ENCODE measurements around the gene MINDY3.
"Not testable (repeated sequence)": the region's sequence is repeated elsewhere in the genome, so short reads cannot be mapped to it uniquely, and the experiment has no call there.

Gene MINDY3

GRCh38 chr10:15856328-15857015 lies 3.8 kb downstream of the MINDY3 start:
- no peak for DNase-seq (ENCODE audit: low read depth in 3 of 3)

GRCh38 chr10:15853800-15854199 lies 6.5 kb downstream of the MINDY3 start:
- no peak for DNase-seq (ENCODE audit: low read depth in 3 of 3)

GRCh38 chr10:15852111-15852557 lies 8.2 kb downstream of the MINDY3 start:
- DNase-seq (ENCODE audit: low read depth in 3 of 3) = no peak

- not testable (repeated sequence) for DNase-seq (ENCODE audit: low read depth in 3 of 3)
Observed at GRCh38 chr10:15850337-15850978, 9.8 kb downstream of the MINDY3 start.

GRCh38 chr10:15849316-15849715 lies 11.0 kb downstream of the MINDY3 start:
- no peak for DNase-seq (ENCODE audit: low read depth in 3 of 3)

- DNase-seq (ENCODE audit: low read depth in 3 of 3) = no peak
Observed at GRCh38 chr10:15847481-15847880, 12.8 kb downstream of the MINDY3 start.

GRCh38 chr10:15844517-15844916 lies 15.8 kb downstream of the MINDY3 start:
- DNase-seq (ENCODE audit: low read depth in 3 of 3) = no peak

GRCh38 chr10:15843695-15844094 lies 16.6 kb downstream of the MINDY3 start:
- DNase-seq (ENCODE audit: low read depth in 3 of 3) = no peak

GRCh38 chr10:15842556-15843169 lies 17.6 kb downstream of the MINDY3 start:
- no peak for DNase-seq (ENCODE audit: low read depth in 3 of 3)

- no peak for DNase-seq (ENCODE audit: low read depth in 3 of 3)
Observed at GRCh38 chr10:15841696-15842095, 18.6 kb downstream of the MINDY3 start.

- no peak for DNase-seq (ENCODE audit: low read depth in 3 of 3)
Observed at GRCh38 chr10:15836807-15837206, 23.5 kb downstream of the MINDY3 start.

GRCh38 chr10:15829495-15829894 lies 30.8 kb downstream of the MINDY3 start:
- DNase-seq (ENCODE audit: low read depth in 3 of 3) = no peak

- no peak for DNase-seq (ENCODE audit: low read depth in 3 of 3)
Observed at GRCh38 chr10:15824498-15824897, 35.8 kb downstream of the MINDY3 start.

GRCh38 chr10:15822131-15822530 lies 38.2 kb downstream of the MINDY3 start:
- no peak for DNase-seq (ENCODE audit: low read depth in 3 of 3)

- DNase-seq (ENCODE audit: low read depth in 3 of 3) = no peak
Observed at GRCh38 chr10:15821046-15821683, 39.1 kb downstream of the MINDY3 start.

- DNase-seq (ENCODE audit: low read depth in 3 of 3) = no peak
Observed at GRCh38 chr10:15817409-15818046, 42.8 kb downstream of the MINDY3 start.

- DNase-seq (ENCODE audit: low read depth in 3 of 3) = no peak
Observed at GRCh38 chr10:15815242-15815885, 44.9 kb downstream of the MINDY3 start.

GRCh38 chr10:15814565-15814964 lies 45.7 kb downstream of the MINDY3 start:
- no peak for DNase-seq (ENCODE audit: low read depth in 3 of 3)

- DNase-seq (ENCODE audit: low read depth in 3 of 3) = no peak
Observed at GRCh38 chr10:15813415-15813814, 46.9 kb downstream of the MINDY3 start.

GRCh38 chr10:15809450-15809849 lies 50.9 kb downstream of the MINDY3 start:
- no peak for DNase-seq (ENCODE audit: low read depth in 3 of 3)

GRCh38 chr10:15808204-15808797 lies 52.0 kb downstream of the MINDY3 start:
- no peak for DNase-seq (ENCODE audit: low read depth in 3 of 3)

Measured in stimulated activated CD4-positive, alpha-beta T cell treated with anti-CD3 and anti-CD28 coated beads, TNF-alpha, amount 100 ng/mL, for 4 hours (primary cell).